ENCODE data around the gene MAMLD1. TPM values are rescaled to one million over a fixed set of nuclear protein-coding genes. Genes with fewer than 3 reads are reported as not detected.
A peak's percentile ranks its signal among the peaks of the same experiment; 100 is the strongest.

The MAMLD1 gene
- total and polyA plus RNA-seq, 2 of the 8 experiments (the other 6 are each of a cell fraction or from before 2014, with no cell fraction given), result 0.09 to 0.26 TPM

DNA sequence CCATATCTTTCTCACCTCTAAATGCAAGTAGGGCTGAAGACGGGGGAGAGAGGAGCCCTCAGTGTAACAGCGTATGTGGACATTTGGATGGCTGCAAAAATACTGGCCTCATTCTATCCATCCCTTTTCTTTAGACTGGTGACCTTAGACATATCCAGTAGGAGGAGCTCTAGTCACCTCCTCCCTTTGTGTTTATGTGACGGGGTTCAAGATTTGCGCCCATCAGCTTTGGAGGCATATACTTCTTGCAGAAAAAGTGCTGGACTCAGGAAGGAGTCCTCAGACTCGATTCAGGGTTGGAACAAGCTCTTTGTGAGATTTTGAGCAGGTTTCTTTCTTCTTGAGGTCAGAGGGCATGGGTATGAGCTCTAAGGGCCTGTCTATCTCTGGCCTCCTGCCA, 86.2 kb downstream of the MAMLD1 start:
- FAIRE-seq, result peak; percentile 78
- Histone ChIP-seq H2BK15ac (ENCODE audit: low read length) (no peak overlapping the region), H2AK5ac (ENCODE audit: low read depth, low read length) (no peak overlapping the region), H3K36me3 (ENCODE audit: control insufficient read depth in 2 of 4, insufficient read depth in 4 of 4, low read length in 3 of 4) (no peaks in the 10 kb centered on the region), H3K23me2 (ENCODE audit: low read depth, low read length) (no peaks in the 10 kb centered on the region), H3K79me2 (ENCODE audit: control insufficient read depth in 1 of 2, insufficient read depth in 2 of 2, low read length in 2 of 2) (no peaks in the 10 kb centered on the region), H2BK5ac (ENCODE audit: low read depth, low read length) (no peak overlapping the region), H3K56ac (replicated peaks; ENCODE audit: insufficient read length, low read depth, low read length) (no peak overlapping the region), H4K91ac (replicated peaks; ENCODE audit: insufficient read length, low read length) (no peak overlapping the region), H3K27ac (ENCODE audit: low read depth, low read length) (no peak overlapping the region), H3K14ac (ENCODE audit: insufficient read length) (no peak overlapping the region), H4K8ac (ENCODE audit: extremely low read depth, insufficient read depth, low read length) (no peak overlapping the region), H3K79me1 (ENCODE audit: low read depth, low read length) (no peaks in the 10 kb centered on the region), H3K18ac (ENCODE audit: extremely low read depth, low read length) (no peak overlapping the region), H3K4me3 (ENCODE audit: extremely low read depth in 1 of 4, insufficient read depth in 2 of 4, low read depth in 3 of 4, low read length in 4 of 4) (no peak overlapping the region), H2AFZ (ENCODE audit: low read length) (no peak overlapping the region), H3K4me1 (replicated peaks in 1 of 4; ENCODE audit: control insufficient read depth in 3 of 4, insufficient read depth in 4 of 4, low read length in 3 of 4) (no peaks in the 10 kb centered on the region), H3K4me2 (ENCODE audit: insufficient read depth in 1 of 2, low read depth in 2 of 2, low read length in 2 of 2) (no peak overlapping the region), H2BK120ac (replicated peaks; ENCODE audit: low read depth, low read length) (no peak overlapping the region), H3K4ac (replicated peaks; ENCODE audit: insufficient read length, low read depth, low read length) (no peak overlapping the region), H3K9me3 (ENCODE audit: insufficient read depth in 2 of 2, low read depth in 1 of 2, low read length in 1 of 2) (no peaks in the 10 kb centered on the region), H3K27me3 (replicated peaks in 1 of 4; ENCODE audit: control insufficient read depth in 3 of 4, extremely low read depth in 1 of 4, insufficient read depth in 3 of 4, low read length in 3 of 4) (no peaks in the 10 kb centered on the region), H4K20me1 (replicated peaks in 1 of 2; ENCODE audit: control insufficient read depth in 1 of 2, insufficient read depth in 2 of 2, low read length in 2 of 2) (no peaks in the 10 kb centered on the region), H2BK12ac (ENCODE audit: low read depth, low read length) (no peak overlapping the region), H3K23ac (ENCODE audit: insufficient read length) (no peak overlapping the region), H4K5ac (ENCODE audit: insufficient read length, low read depth, low read length) (no peak overlapping the region), H3K9ac (replicated peaks in 1 of 4; ENCODE audit: extremely low read depth in 1 of 4, low read depth in 3 of 4, low read length in 3 of 4) (no peak overlapping the region), H2BK20ac (ENCODE audit: low read length) (no peak overlapping the region)
- ChIA-PET CTCF (ENCODE audit: partially characterized antibody) (interaction anchor here (0.6 to 3.6 kb wide), 18 partner anchors 14 to 231 kb away, joined by 3 to 15 read pairs (median 3); no protein-coding TSS in a partner anchor), POLR2A (ENCODE audit: partially characterized antibody) (no interaction called here)
- no peak for DNase-seq (ENCODE audit: low read depth in 1 of 2, low spot score in 2 of 2)
- 77% methylated on average over 3 of the region's 5 CpGs; no CpG with 5 or more reads in 1 of the 2 experiments for WGBS, 2 experiments (ENCODE audit: extremely low coverage in 1 of 2, insufficient coverage in 1 of 2, insufficient read length in 1 of 2, insufficient replicate concordance in 2 of 2, low coverage in 1 of 2, low lambda C conversion rate in 2 of 2, missing lambda C conversion rate in 1 of 2)
- no peak for TF ChIP-seq NANOG (IDR thresholded peaks at IDR 0.05; ENCODE audit: insufficient read depth, low read depth, low read length, poor library complexity, severe bottlenecking)
- TF ChIP-seq, protein P1, sequence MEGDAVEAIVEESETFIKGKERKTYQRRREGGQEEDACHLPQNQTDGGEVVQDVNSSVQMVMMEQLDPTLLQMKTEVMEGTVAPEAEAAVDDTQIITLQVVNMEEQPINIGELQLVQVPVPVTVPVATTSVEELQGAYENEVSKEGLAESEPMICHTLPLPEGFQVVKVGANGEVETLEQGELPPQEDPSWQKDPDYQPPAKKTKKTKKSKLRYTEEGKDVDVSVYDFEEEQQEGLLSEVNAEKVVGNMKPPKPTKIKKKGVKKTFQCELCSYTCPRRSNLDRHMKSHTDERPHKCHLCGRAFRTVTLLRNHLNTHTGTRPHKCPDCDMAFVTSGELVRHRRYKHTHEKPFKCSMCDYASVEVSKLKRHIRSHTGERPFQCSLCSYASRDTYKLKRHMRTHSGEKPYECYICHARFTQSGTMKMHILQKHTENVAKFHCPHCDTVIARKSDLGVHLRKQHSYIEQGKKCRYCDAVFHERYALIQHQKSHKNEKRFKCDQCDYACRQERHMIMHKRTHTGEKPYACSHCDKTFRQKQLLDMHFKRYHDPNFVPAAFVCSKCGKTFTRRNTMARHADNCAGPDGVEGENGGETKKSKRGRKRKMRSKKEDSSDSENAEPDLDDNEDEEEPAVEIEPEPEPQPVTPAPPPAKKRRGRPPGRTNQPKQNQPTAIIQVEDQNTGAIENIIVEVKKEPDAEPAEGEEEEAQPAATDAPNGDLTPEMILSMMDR (IDR thresholded peaks at IDR 0.05; ENCODE audit: control extremely low read depth in 1 of 3, insufficient read depth in 1 of 3, low read depth in 1 of 3, low read length in 3 of 3), result peak in 1 of 3 experiments; percentile 50; a peak in 1 of 4 replicates
- TF ChIP-seq RAD21 (IDR thresholded peaks at IDR 0.05 in 1 of 2, conservative IDR thresholded peaks at IDR 0.05 in 1 of 2; ENCODE audit: low read depth in 2 of 2, low read length in 2 of 2), result peak; percentile 35 to 58
